ENCODE data around the gene KCNH1.
"Not testable (repeated sequence)": the region's sequence is repeated elsewhere in the genome, so short reads cannot be mapped to it uniquely, and the experiment has no call there.

The KCNH1 gene

GRCh38 chr1:210951279-210951678, 182.7 kb downstream of the KCNH1 start:
- no peak for DNase-seq (ENCODE audit: low read depth, low spot score)
- in situ Hi-C loops (cut with HindIII; ENCODE audit: low sequenced_read_pairs), result no loop called here
- no peak for TF ChIP-seq CTCF (IDR thresholded peaks at IDR 0.05; ENCODE audit: low read depth, low read length)
- no peak overlapping the region for H3K4me3 ChIP-seq (ENCODE audit: low read depth, low read length)

GRCh38 chr1:210949940-210950546, 183.9 kb downstream of the KCNH1 start:
- in situ Hi-C loops (cut with HindIII; ENCODE audit: low sequenced_read_pairs); DNase-seq (ENCODE audit: low read depth, low spot score): not testable (repeated sequence)
- peak; percentile 68 for TF ChIP-seq CTCF (IDR thresholded peaks at IDR 0.05; ENCODE audit: low read depth, low read length)

GRCh38 chr1:210949489-210949888, 184.5 kb downstream of the KCNH1 start:
- H3K4me3 ChIP-seq (ENCODE audit: low read depth, low read length), result no peak overlapping the region
- no peak for DNase-seq (ENCODE audit: low read depth, low spot score)
- in situ Hi-C loops (cut with HindIII; ENCODE audit: low sequenced_read_pairs), result no loop called here
- no peak for TF ChIP-seq CTCF (IDR thresholded peaks at IDR 0.05; ENCODE audit: low read depth, low read length)

More at GRCh38 chr1:210949940-210950546, 183.9 kb downstream of the KCNH1 start:
- H3K4me3 ChIP-seq (ENCODE audit: low read depth, low read length), result not testable (repeated sequence)

- TF ChIP-seq CTCF (IDR thresholded peaks at IDR 0.05; ENCODE audit: low read depth, low read length), result no peak
- DNase-seq (ENCODE audit: low read depth, low spot score), result no peak
- in situ Hi-C loops (cut with HindIII; ENCODE audit: low sequenced_read_pairs), result no loop called here
- H3K4me3 ChIP-seq (ENCODE audit: low read depth, low read length), result no peak overlapping the region
Measured at GRCh38 chr1:210949039-210949438, 184.9 kb downstream of the KCNH1 start.

- TF ChIP-seq CTCF (IDR thresholded peaks at IDR 0.05; ENCODE audit: low read depth, low read length), result no peak
- in situ Hi-C loops (cut with HindIII; ENCODE audit: low sequenced_read_pairs), result no loop called here
- no peak overlapping the region for H3K4me3 ChIP-seq (ENCODE audit: low read depth, low read length)
- DNase-seq (ENCODE audit: low read depth, low spot score), result no peak
Measured at GRCh38 chr1:210944252-210944651, 189.7 kb downstream of the KCNH1 start.

GRCh38 chr1:210942513-210942912, 191.4 kb downstream of the KCNH1 start:
- in situ Hi-C loops (cut with HindIII; ENCODE audit: low sequenced_read_pairs), result no loop called here
- TF ChIP-seq CTCF (IDR thresholded peaks at IDR 0.05; ENCODE audit: low read depth, low read length), result no peak
- DNase-seq (ENCODE audit: low read depth, low spot score), result no peak
- no peak overlapping the region for H3K4me3 ChIP-seq (ENCODE audit: low read depth, low read length)
